ENCODE results near the gene CASP10.

The CASP10 gene

DNA sequence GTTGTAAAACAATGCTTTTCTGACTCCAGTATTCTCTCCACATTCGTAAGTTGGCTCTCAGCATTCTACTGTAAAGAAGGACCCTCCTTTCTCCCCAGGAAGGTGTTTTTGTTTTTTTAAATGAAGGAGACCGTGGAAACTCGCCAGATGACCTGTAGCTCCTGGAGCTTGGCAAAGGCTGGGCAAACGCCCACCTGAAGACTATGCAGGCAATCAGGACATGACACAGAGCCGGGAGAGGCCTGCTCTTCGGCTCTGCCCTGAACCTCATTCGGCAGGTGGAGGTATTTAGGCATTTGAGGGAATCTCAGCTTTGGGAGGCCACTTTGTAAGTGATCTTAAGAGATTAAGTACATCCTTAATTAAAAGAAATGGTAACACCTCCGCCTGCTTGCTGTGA lies 17.4 kb downstream of the CASP10 start:
- Histone ChIP-seq H3K27ac (replicated peaks) (no peak overlapping the region), H3K4me3 (replicated peaks; ENCODE audit: insufficient read depth, low read length) (no peak overlapping the region), H3K27me3 (ENCODE audit: insufficient read depth, poor library complexity, severe bottlenecking) (no peaks in the 10 kb centered on the region)
- DNase-seq (ENCODE audit: low read depth in 1 of 2, low spot score in 1 of 2): no peak
- no peak for TF ChIP-seq GABPA (IDR thresholded peaks at IDR 0.05; ENCODE audit: low read depth)
- TF ChIP-seq, protein P1, sequence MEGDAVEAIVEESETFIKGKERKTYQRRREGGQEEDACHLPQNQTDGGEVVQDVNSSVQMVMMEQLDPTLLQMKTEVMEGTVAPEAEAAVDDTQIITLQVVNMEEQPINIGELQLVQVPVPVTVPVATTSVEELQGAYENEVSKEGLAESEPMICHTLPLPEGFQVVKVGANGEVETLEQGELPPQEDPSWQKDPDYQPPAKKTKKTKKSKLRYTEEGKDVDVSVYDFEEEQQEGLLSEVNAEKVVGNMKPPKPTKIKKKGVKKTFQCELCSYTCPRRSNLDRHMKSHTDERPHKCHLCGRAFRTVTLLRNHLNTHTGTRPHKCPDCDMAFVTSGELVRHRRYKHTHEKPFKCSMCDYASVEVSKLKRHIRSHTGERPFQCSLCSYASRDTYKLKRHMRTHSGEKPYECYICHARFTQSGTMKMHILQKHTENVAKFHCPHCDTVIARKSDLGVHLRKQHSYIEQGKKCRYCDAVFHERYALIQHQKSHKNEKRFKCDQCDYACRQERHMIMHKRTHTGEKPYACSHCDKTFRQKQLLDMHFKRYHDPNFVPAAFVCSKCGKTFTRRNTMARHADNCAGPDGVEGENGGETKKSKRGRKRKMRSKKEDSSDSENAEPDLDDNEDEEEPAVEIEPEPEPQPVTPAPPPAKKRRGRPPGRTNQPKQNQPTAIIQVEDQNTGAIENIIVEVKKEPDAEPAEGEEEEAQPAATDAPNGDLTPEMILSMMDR (IDR thresholded peaks at IDR 0.05; ENCODE audit: insufficient read depth, low read length): no peak
- TF ChIP-seq, protein P2, sequence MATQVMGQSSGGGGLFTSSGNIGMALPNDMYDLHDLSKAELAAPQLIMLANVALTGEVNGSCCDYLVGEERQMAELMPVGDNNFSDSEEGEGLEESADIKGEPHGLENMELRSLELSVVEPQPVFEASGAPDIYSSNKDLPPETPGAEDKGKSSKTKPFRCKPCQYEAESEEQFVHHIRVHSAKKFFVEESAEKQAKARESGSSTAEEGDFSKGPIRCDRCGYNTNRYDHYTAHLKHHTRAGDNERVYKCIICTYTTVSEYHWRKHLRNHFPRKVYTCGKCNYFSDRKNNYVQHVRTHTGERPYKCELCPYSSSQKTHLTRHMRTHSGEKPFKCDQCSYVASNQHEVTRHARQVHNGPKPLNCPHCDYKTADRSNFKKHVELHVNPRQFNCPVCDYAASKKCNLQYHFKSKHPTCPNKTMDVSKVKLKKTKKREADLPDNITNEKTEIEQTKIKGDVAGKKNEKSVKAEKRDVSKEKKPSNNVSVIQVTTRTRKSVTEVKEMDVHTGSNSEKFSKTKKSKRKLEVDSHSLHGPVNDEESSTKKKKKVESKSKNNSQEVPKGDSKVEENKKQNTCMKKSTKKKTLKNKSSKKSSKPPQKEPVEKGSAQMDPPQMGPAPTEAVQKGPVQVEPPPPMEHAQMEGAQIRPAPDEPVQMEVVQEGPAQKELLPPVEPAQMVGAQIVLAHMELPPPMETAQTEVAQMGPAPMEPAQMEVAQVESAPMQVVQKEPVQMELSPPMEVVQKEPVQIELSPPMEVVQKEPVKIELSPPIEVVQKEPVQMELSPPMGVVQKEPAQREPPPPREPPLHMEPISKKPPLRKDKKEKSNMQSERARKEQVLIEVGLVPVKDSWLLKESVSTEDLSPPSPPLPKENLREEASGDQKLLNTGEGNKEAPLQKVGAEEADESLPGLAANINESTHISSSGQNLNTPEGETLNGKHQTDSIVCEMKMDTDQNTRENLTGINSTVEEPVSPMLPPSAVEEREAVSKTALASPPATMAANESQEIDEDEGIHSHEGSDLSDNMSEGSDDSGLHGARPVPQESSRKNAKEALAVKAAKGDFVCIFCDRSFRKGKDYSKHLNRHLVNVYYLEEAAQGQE (IDR thresholded peaks at IDR 0.05; ENCODE audit: insufficient replicate concordance, low read depth): no peak
- TF ChIP-seq SPI1 (IDR thresholded peaks at IDR 0.05; ENCODE audit: borderline replicate concordance, low read depth): no peak
- no peak for TF ChIP-seq POLR2AphosphoS5 (IDR thresholded peaks at IDR 0.05; ENCODE audit: low read depth)

DNA sequence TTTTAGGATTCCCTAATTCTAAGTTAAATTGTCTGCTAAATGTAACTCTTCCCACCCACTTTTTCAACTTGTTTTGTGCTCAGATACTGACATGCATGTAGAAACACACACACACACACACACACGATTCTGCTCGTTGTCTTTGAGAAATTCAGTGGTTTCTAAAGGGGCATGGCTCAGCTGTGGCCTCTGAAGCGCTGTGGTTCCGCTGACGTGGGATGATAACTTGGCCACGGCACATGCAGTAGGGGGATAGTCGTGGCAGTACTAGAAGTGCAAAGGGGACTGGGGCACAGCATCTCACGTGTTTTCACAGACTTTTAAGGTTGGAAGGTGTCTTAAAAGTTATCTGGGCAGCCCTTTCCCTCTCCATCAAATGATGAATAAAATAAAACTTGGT lies 18.4 kb downstream of the CASP10 start:
- H3K27ac ChIP-seq (replicated peaks): no peak overlapping the region
- no peak for DNase-seq (ENCODE audit: low read depth in 1 of 2, low spot score in 1 of 2)
- no peak overlapping the region for H3K4me3 ChIP-seq (replicated peaks; ENCODE audit: insufficient read depth, low read length)
- TF ChIP-seq, protein P1 (IDR thresholded peaks at IDR 0.05; ENCODE audit: insufficient read depth, low read length): no peak
- TF ChIP-seq GABPA (IDR thresholded peaks at IDR 0.05; ENCODE audit: low read depth): no peak
- TF ChIP-seq POLR2AphosphoS5 (IDR thresholded peaks at IDR 0.05; ENCODE audit: low read depth): no peak
- TF ChIP-seq, protein P2 (IDR thresholded peaks at IDR 0.05; ENCODE audit: insufficient replicate concordance, low read depth): no peak
- TF ChIP-seq SPI1 (IDR thresholded peaks at IDR 0.05; ENCODE audit: borderline replicate concordance, low read depth): no peak
- no peaks in the 10 kb centered on the region for H3K27me3 ChIP-seq (ENCODE audit: insufficient read depth, poor library complexity, severe bottlenecking)

DNA sequence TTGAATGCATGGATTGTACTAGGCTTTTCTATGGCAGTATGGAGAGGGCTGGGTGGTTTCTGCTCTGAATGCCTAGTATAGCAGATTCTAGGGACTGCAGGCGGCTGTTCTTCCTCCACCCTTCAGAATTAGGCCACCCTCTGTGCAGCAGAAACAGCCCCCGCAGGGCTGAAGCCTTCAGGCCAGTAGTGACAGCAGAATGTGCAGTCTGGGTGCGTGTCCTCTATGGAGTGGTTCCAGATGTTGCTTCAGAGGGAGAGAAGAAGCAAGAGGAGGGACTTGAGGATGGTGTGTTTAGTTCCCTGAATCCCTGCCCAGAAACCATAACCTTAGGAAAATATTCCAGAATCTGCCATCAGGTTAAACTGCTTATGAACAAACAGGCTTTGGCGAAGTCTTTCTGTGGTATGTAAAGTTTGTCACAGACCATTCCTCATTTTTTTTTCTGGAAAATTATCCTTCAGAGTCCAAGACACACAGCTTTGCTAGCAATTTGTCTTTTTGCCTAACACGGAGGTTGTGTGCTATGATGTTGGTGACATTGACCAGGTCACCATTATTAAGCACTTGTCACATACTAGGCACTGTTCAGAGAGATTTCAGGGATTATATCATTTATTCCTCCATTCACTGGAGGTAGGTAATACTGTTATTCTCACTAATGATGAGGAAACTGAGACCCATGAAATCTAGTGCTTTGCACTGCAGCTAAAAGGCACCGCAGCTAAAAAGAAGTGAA lies 21.1 kb downstream of the CASP10 start:
- TF ChIP-seq, protein P1 (IDR thresholded peaks at IDR 0.05; ENCODE audit: insufficient read depth, low read length): no peak
- TF ChIP-seq POLR2AphosphoS5 (IDR thresholded peaks at IDR 0.05; ENCODE audit: low read depth) (no peak), GABPA (IDR thresholded peaks at IDR 0.05; ENCODE audit: low read depth) (no peak), SPI1 (IDR thresholded peaks at IDR 0.05; ENCODE audit: borderline replicate concordance, low read depth) (no peak)
- TF ChIP-seq, protein P2 (IDR thresholded peaks at IDR 0.05; ENCODE audit: insufficient replicate concordance, low read depth): no peak
- no peak for DNase-seq (ENCODE audit: low read depth in 1 of 2, low spot score in 1 of 2)
- Histone ChIP-seq H3K4me3 (replicated peaks; ENCODE audit: insufficient read depth, low read length) (no peak overlapping the region), H3K27ac (replicated peaks) (no peak overlapping the region), H3K27me3 (ENCODE audit: insufficient read depth, poor library complexity, severe bottlenecking) (no peaks in the 10 kb centered on the region)
